Brain microvascular endothelial cell (primary cell): ENCODE measurements around the gene UPF2.
A peak's percentile ranks its signal among the peaks of the same experiment; 100 is the strongest.
"Not testable (repeated sequence)": the region's sequence is repeated elsewhere in the genome, so short reads cannot be mapped to it uniquely, and the experiment has no call there.

Experiments
- DNase-seq: peaks from one replicate; pipeline ENCODE4 v3.0.0-alpha.2; 2020
- H3K27ac ChIP-seq: fragments of 250-450 bp; sonication (Bioruptor Pico); 2 replicates; pipeline ENCODE4 v1.5.1; 2020; ENCODE audit warnings: mild to moderate bottlenecking, moderate library complexity
- H3K27me3 ChIP-seq: fragments of 250-450 bp; sonication (Bioruptor Pico); replicated peaks from 2 replicates; pipeline ENCODE4 v1.5.1; 2020; ENCODE audit warnings: mild to moderate bottlenecking
- H3K36me3 ChIP-seq: fragments of 250-450 bp; sonication (Bioruptor Pico); replicated peaks from 2 replicates; pipeline ENCODE4 v1.5.1; 2020; ENCODE audit warnings: mild to moderate bottlenecking
- H3K4me3 ChIP-seq: 2 replicates; pipeline ENCODE4 v1.5.1; 2011; ENCODE audit warnings: low read depth, mild to moderate bottlenecking, control low read depth, low read length, moderate library complexity
- in situ Hi-C: cut with HindIII; loops from 2 replicates; pipeline ENCODE4 v1.10.0; 2017; ENCODE audit warnings: low sequenced_read_pairs, low pct_ligation_motif_present
- TF ChIP-seq, protein P1 (sequence below): IDR thresholded peaks from 2 replicates; pipeline ENCODE4 v1.5.1; 2011; ENCODE audit warnings: low read depth, mild to moderate bottlenecking, moderate library complexity, low read length, control low read depth, inconsistent platforms; ENCODE audit errors: missing control alignments

The UPF2 gene

DNA sequence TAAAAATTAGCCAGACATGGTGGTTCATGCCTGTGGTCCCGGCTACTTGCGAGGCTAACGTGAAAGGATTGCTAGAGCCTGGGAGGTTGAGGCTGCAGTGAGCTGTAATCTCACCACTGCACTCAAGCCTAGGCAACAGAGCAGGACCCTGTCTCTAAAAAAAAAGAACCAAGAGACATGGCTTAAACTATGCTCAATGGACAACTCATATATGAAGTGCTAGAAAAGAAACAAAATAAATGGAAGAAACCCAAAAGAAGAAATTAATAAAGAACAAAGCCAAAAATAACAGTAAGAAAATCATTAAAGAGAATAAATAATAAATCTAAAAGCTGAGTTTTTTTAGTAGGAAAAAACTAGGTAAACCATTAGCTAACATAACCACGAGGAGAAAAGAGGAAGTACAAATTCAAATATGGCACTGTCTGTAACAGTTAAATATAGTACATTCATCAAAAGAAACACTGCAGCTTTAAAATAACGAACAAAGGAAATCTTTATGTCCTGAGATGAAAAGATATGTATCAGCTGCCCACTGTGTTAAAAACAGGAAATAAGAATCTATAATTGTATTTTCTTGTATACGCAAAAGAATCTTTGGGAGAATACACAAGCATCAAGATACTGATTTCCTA is 48.7 kb downstream of the UPF2 start:
- DNase-seq = no peak
- Histone ChIP-seq H3K27me3 (no peaks in the 10 kb centered on the region), H3K27ac (no peak overlapping the region), H3K36me3 (peaks cover 14% of the 10 kb centered on the region), H3K4me3 (no peak overlapping the region)
- TF ChIP-seq, protein P1, sequence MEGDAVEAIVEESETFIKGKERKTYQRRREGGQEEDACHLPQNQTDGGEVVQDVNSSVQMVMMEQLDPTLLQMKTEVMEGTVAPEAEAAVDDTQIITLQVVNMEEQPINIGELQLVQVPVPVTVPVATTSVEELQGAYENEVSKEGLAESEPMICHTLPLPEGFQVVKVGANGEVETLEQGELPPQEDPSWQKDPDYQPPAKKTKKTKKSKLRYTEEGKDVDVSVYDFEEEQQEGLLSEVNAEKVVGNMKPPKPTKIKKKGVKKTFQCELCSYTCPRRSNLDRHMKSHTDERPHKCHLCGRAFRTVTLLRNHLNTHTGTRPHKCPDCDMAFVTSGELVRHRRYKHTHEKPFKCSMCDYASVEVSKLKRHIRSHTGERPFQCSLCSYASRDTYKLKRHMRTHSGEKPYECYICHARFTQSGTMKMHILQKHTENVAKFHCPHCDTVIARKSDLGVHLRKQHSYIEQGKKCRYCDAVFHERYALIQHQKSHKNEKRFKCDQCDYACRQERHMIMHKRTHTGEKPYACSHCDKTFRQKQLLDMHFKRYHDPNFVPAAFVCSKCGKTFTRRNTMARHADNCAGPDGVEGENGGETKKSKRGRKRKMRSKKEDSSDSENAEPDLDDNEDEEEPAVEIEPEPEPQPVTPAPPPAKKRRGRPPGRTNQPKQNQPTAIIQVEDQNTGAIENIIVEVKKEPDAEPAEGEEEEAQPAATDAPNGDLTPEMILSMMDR = no peak
- in situ Hi-C loops = no loop called here

DNA sequence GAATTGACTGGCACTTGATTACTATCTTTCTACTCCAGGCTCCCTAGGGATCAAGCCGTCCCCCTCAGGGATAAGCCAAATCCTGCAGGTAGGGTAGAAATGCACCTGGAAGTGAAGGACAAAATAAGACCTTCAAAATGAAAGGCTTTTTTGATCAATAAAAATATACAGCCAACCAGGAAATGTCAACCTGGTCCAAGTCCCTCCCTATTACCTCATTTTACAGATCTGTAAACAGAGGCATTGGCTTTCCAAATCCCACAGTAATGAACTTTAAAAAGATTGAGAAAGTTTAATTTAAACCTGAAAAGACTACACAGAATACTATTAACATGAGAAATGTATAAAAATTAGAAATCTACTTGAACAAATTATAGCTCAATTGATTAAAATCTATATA is 53.7 kb downstream of the UPF2 start:
- H3K4me3 ChIP-seq = no peak overlapping the region
- in situ Hi-C loops = no loop called here
- H3K27ac ChIP-seq = no peak overlapping the region

DNA sequence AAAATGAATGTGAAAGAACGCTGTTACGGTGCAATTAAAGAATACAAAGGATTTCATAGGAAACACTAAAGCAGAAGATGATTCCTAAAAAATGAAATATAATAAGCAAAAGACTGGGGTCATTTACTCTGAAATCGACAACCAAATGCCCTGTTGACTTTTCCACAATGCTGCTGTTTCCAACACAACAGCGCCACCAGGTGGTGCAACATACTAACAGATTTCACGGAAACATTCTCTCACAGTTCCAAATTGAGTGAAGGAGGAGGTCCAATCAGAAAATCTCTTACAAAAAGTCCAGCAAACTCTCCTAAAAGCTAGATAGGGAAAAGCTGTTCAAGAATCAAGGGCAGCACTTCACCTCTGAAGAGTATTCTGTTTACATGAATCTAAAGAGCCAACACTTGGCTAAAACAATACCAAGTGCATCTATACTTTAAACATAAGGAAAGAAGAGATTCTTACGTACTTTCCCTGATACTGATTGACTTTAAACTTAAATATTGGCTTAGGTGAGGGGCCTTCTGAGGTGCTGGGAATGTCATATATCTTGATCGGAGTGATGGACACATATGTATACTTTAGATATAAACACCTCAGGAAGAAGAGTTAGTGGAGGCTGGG is 55.9 kb downstream of the UPF2 start:
- Histone ChIP-seq H3K27me3 (no peaks in the 10 kb centered on the region), H3K27ac (no peak overlapping the region), H3K4me3 (no peak overlapping the region), H3K36me3 (peaks cover 3% of the 10 kb centered on the region)
- DNase-seq = peak; percentile 80
- in situ Hi-C loops = no loop called here
- TF ChIP-seq, protein P1 = peak; percentile 88

More for the DNA sequence above, 53.7 kb downstream of the UPF2 start:
- H3K27me3 ChIP-seq = no peaks in the 10 kb centered on the region
- no peak for DNase-seq
- peaks cover 3% of the 10 kb centered on the region for H3K36me3 ChIP-seq
- TF ChIP-seq, protein P1 = no peak

DNA sequence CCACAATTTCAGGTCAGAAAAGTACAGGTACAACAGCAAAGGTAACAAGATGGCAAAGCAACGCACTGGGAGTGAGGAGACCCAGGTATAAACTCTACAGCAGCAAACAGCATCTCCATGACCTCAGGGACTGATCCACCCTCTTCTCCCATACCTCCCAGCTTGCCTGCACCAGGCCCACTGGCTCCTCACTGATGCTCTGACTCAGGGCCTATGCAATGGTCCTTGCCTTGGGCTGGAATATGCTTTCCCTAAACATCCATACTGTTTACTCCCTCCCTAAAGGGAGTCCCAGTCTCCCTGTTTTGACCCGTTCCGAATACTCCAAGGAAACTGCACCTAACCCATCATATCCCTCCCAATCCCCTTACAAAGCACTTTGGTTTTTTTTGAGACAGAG is 60.4 kb downstream of the UPF2 start:
- in situ Hi-C loops = no loop called here
- DNase-seq = no peak
- Histone ChIP-seq H3K27me3 (no peaks in the 10 kb centered on the region), H3K36me3 (peaks cover 9% of the 10 kb centered on the region), H3K4me3 (no peak overlapping the region), H3K27ac (no peak overlapping the region)
- TF ChIP-seq, protein P1 = no peak

DNA sequence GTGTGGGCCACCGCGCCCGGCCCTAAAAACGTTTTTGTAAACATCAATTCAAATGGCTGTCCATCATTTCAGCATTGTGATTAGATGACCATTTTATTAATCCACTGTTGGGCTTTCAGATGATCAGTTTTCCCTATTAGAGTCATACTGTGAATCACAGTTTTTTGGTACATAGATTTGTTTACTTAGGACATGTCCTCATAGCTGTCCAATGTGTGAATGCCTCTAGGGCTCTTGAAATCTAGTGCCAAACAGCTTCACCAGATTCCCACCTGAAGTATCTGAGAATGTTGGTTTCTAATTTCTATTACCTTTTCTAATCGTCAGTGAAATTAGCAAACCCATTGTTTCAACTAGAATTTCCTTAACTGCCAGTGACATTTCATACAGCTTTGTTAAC is 66.8 kb downstream of the UPF2 start:
- H3K36me3 ChIP-seq = peaks cover 17% of the 10 kb centered on the region
- in situ Hi-C loops = no loop called here
- TF ChIP-seq, protein P1 = no peak
- no peak overlapping the region for H3K4me3 ChIP-seq
- no peak for DNase-seq
- no peak overlapping the region for H3K27ac ChIP-seq
- H3K27me3 ChIP-seq = no peaks in the 10 kb centered on the region

DNA sequence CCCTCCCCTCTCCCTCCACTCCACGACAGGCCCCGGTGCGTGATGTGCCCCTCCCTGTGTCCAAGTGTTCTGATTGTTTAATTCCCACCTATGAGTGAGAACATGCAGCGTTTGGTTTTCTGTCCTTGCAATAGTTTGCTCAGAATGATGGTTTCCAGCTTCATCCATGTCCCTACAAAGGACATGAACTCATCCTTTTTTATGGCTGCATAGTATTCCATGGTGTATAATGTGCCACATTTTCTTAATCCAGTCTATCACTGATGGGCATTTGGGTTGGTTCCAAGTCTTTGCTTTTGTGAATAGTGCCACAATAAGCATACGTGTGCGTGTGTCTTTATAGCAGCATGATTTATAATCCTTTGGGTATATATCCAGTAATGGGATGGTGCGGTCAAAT is 70.1 kb downstream of the UPF2 start:
- in situ Hi-C loops, H3K4me3 ChIP-seq, H3K27me3 ChIP-seq, H3K36me3 ChIP-seq, H3K27ac ChIP-seq, DNase-seq: not testable (repeated sequence)
